Sigmoid colon (tissue), 7 donors: ENCODE results near the gene TRABD2B. TPM values are rescaled to one million over a fixed set of nuclear protein-coding genes. Genes with fewer than 3 reads are reported as not detected.

Source experiments
- DNase-seq: peaks from one replicate; pipeline ENCODE4 v3.0.0-alpha.2; 2019
- H3K27ac ChIP-seq, 4 donors: fragments of 200-600 bp; sonication (generic); one replicate each; pipeline ENCODE4 v1.5.1; 2016 to 2019; ENCODE audit warnings: mild to moderate bottlenecking in 1 of 4
- H3K27me3 ChIP-seq, 3 donors: fragments of 200-600 bp; sonication (generic); one replicate each; pipeline ENCODE4 v1.5.1; 2019; ENCODE audit warnings: mild to moderate bottlenecking in 1 of 3
- H3K36me3 ChIP-seq, 4 donors: fragments of 200-600 bp; sonication (generic); one replicate each; pipeline ENCODE4 v1.5.1; 2016 to 2019
- H3K4me1 ChIP-seq, 4 donors: fragments of 200-600 bp; sonication (generic); one replicate each; pipeline ENCODE4 v1.5.1; 2017 to 2019
- H3K4me3 ChIP-seq, 4 donors: fragments of 200-600 bp; sonication (generic); one replicate each; pipeline ENCODE4 v1.5.1; 2017 to 2019; ENCODE audit warnings: mild to moderate bottlenecking in 2 of 4, moderate library complexity in 1 of 4
- H3K9me3 ChIP-seq, 4 donors: fragments of 200-600 bp in 3 of 4; sonication (generic) in 3 of 4; one replicate each; pipeline versions ENCODE4 v1.5.1 to v1.6.1; 2013 to 2019
- EP300 ChIP-seq, 4 donors: sonication (generic); formaldehyde crosslinking; IDR thresholded peaks; one replicate each; pipeline ENCODE4 v1.6.1; 2017; ENCODE audit warnings: antibody characterized with exemption in 4 of 4
- POLR2A ChIP-seq, 2 donors: fragments of 450-650 bp; IDR thresholded peaks; one replicate each; pipeline ENCODE4 v1.6.1; 2016; ENCODE audit warnings: antibody characterized with exemption in 2 of 2, mild to moderate bottlenecking in 2 of 2, moderate library complexity in 2 of 2
- POLR2AphosphoS5 ChIP-seq, 4 donors: sonication (generic); formaldehyde crosslinking; IDR thresholded peaks; one replicate each; pipeline ENCODE4 v1.6.1; 2017; ENCODE audit warnings: antibody characterized with exemption in 4 of 4
- WGBS, 2 donors: extraction: QIAGEN DNeasy Blood & Tissue Kit; methylation state at CpG; one replicate each; pipeline ENCODE4 v1.1.7; 2013; 5-methylcytosine and 5-hydroxymethylcytosine counted together
- intact Hi-C: fragments of 100-400 bp; cut with DNase I; formaldehyde crosslinking; loops from one replicate; pipeline ENCODE4 v1.15.1; 2023
- polyA plus RNA-seq, 3 donors: library from polyadenylated mRNA; stranded (reverse); fragments of 200-250 nt; gene quantifications; one replicate each; pipeline ENCODE4 v1.2.3, GENCODE V29; 2013
- total RNA-seq, 4 donors: library from RNA; depleted of rRNA; stranded (reverse); fragments of >200 nt; gene quantifications; one replicate each; pipeline ENCODE4 v1.1.0, GENCODE V29; 2016
- TF ChIP-seq, protein P1 (sequence below), 4 experiments: fragments of 450-650 bp in 3 of 4; fragments of 200-600 bp in 1 of 4; IDR thresholded peaks; one replicate each; pipeline ENCODE4 v1.5.1; 2016 to 2019; ENCODE audit warnings: antibody characterized with exemption in 4 of 4, mild to moderate bottlenecking in 3 of 4, moderate library complexity in 2 of 4
- donor health status: healthy with polysubstance abuse.
- donor health status: Bipolar disorder and iron deficiency.
- donor health status: healthy.

Gene TRABD2B
- total and polyA plus RNA-seq, 7 donors: 0.63 to 1.8 (median 1.0) TPM; not detected in 1

- Histone ChIP-seq H3K4me3 (no peak overlapping the region), H3K27me3 (peaks cover 12 to 78% (median 40%) of the 10 kb centered on the region in 3 donors), H3K36me3 (no peaks in the 10 kb centered on the region), H3K4me1 (peaks cover 0 to 6% (median 6%) of the 10 kb centered on the region in 4 donors), H3K9me3 (no peaks in the 10 kb centered on the region), H3K27ac (no peak overlapping the region)
- intact Hi-C loops: no loop called here
- 83 to 90% methylated on average over 4 of the region's 4 CpGs for WGBS, 2 donors
- no peak for TF ChIP-seq EP300 (IDR thresholded peaks at IDR 0.05)
- no peak for TF ChIP-seq POLR2AphosphoS5 (IDR thresholded peaks at IDR 0.05)
- TF ChIP-seq, protein P1, sequence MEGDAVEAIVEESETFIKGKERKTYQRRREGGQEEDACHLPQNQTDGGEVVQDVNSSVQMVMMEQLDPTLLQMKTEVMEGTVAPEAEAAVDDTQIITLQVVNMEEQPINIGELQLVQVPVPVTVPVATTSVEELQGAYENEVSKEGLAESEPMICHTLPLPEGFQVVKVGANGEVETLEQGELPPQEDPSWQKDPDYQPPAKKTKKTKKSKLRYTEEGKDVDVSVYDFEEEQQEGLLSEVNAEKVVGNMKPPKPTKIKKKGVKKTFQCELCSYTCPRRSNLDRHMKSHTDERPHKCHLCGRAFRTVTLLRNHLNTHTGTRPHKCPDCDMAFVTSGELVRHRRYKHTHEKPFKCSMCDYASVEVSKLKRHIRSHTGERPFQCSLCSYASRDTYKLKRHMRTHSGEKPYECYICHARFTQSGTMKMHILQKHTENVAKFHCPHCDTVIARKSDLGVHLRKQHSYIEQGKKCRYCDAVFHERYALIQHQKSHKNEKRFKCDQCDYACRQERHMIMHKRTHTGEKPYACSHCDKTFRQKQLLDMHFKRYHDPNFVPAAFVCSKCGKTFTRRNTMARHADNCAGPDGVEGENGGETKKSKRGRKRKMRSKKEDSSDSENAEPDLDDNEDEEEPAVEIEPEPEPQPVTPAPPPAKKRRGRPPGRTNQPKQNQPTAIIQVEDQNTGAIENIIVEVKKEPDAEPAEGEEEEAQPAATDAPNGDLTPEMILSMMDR (IDR thresholded peaks at IDR 0.05): no peak
- TF ChIP-seq POLR2A (IDR thresholded peaks at IDR 0.05): no peak
- DNase-seq: no peak
Measured at GRCh38 chr1:47720111-47720510, 277.1 kb downstream of the TRABD2B start.

DNA sequence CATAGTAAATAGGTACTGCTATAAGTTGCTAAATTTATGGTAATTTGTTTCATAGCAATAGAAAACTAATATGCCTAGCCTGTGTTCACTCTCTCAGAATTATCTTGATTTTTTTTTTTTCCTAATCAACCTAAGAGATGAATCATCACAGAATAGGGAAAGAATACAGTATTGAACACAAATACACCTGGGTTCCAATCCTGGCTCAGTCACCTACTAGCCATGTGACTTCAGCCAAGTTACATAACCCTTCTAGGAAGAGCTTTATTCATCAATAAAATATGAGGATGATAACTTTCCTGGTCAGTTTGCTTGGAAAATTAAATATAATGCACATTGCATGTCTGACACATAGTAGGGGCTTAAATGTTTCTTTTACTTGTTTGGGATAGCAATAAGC is 279.8 kb downstream of the TRABD2B start:
- Histone ChIP-seq H3K9me3 (no peaks in the 10 kb centered on the region), H3K27me3 (peaks cover 6 to 78% (median 13%) of the 10 kb centered on the region in 3 donors), H3K36me3 (no peaks in the 10 kb centered on the region), H3K4me3 (no peak overlapping the region), H3K27ac (no peak overlapping the region), H3K4me1 (no peaks in the 10 kb centered on the region)
- TF ChIP-seq EP300 (IDR thresholded peaks at IDR 0.05): no peak
- no peak for TF ChIP-seq POLR2AphosphoS5 (IDR thresholded peaks at IDR 0.05)
- TF ChIP-seq, protein P1 (IDR thresholded peaks at IDR 0.05): no peak
- no peak for TF ChIP-seq POLR2A (IDR thresholded peaks at IDR 0.05)
- DNase-seq: no peak
- intact Hi-C loops: no loop called here

- Histone ChIP-seq H3K9me3 (no peaks in the 10 kb centered on the region), H3K4me1 (peaks cover 0 to 19% (median 18%) of the 10 kb centered on the region in 4 donors), H3K36me3 (no peaks in the 10 kb centered on the region), H3K4me3 (no peak overlapping the region), H3K27me3 (peaks cover 24 to 92% (median 36%) of the 10 kb centered on the region in 3 donors), H3K27ac (no peak overlapping the region)
- WGBS, 2 donors: 86 to 89% methylated on average over 4 of the region's 4 CpGs
- intact Hi-C loops: loop anchor here (5.0 kb wide), 1 partner anchor 522 kb away; the partner anchor contains the start of gene PDZK1IP1
- DNase-seq: no peak
- TF ChIP-seq POLR2A (IDR thresholded peaks at IDR 0.05) (no peak), POLR2AphosphoS5 (IDR thresholded peaks at IDR 0.05) (no peak), EP300 (IDR thresholded peaks at IDR 0.05) (no peak)
- TF ChIP-seq, protein P1 (IDR thresholded peaks at IDR 0.05): no peak
Measured at GRCh38 chr1:47713975-47714767, 283.0 kb downstream of the TRABD2B start.

- TF ChIP-seq EP300 (IDR thresholded peaks at IDR 0.05) (no peak), POLR2AphosphoS5 (IDR thresholded peaks at IDR 0.05) (no peak), POLR2A (IDR thresholded peaks at IDR 0.05) (no peak)
- TF ChIP-seq, protein P1 (IDR thresholded peaks at IDR 0.05): no peak
- intact Hi-C loops: loop anchor here (5.0 kb wide), 1 partner anchor 521 kb away; the partner anchor contains the start of gene PDZK1IP1
- WGBS, 2 donors: 81 to 85% methylated on average over 9 of the region's 9 CpGs
- Histone ChIP-seq H3K27me3 (peaks cover 31 to 99% (median 36%) of the 10 kb centered on the region in 3 donors), H3K4me3 (no peak overlapping the region), H3K36me3 (no peaks in the 10 kb centered on the region), H3K4me1 (peaks cover 0 to 26% (median 25%) of the 10 kb centered on the region in 4 donors), H3K27ac (no peak overlapping the region), H3K9me3 (no peaks in the 10 kb centered on the region)
- DNase-seq: no peak
Measured at GRCh38 chr1:47713333-47713953, 283.7 kb downstream of the TRABD2B start.
